Peyer's patch (tissue), 4 donors: Measurements from ENCODE around the gene PIR.

Experiments
- CTCF ChIP-seq, 6 experiments: fragments of 450-650 bp in 4 of 6; fragments of 200-600 bp in 2 of 6; sonication (generic) in 1 of 6; IDR thresholded peaks; one replicate each; pipeline ENCODE4 v1.5.1; 2017 to 2019; ENCODE audit warnings: antibody characterized with exemption in 6 of 6, mild to moderate bottlenecking in 3 of 6, moderate library complexity in 1 of 6
- POLR2A ChIP-seq, 2 donors: fragments of 450-650 bp; IDR thresholded peaks; one replicate each; pipeline ENCODE4 v1.5.1; 2017; ENCODE audit warnings: antibody characterized with exemption in 2 of 2, mild to moderate bottlenecking in 2 of 2, moderate library complexity in 2 of 2

GRCh38 chrX:15495801-15496200, 2.7 kb upstream of the PIR start:
- TF ChIP-seq POLR2A (IDR thresholded peaks at IDR 0.05) (no peak), CTCF (IDR thresholded peaks at IDR 0.05) (no peak)
